ENCODE data around the gene ZSWIM8. TPM values are rescaled to one million over a fixed set of nuclear protein-coding genes. Genes with fewer than 3 reads are reported as not detected.

Gene ZSWIM8
- total and polyA plus RNA-seq, 2 of the 8 experiments (the other 6 are each of a cell fraction or from before 2014, with no cell fraction given), result 44.7 to 99.7 TPM

DNA sequence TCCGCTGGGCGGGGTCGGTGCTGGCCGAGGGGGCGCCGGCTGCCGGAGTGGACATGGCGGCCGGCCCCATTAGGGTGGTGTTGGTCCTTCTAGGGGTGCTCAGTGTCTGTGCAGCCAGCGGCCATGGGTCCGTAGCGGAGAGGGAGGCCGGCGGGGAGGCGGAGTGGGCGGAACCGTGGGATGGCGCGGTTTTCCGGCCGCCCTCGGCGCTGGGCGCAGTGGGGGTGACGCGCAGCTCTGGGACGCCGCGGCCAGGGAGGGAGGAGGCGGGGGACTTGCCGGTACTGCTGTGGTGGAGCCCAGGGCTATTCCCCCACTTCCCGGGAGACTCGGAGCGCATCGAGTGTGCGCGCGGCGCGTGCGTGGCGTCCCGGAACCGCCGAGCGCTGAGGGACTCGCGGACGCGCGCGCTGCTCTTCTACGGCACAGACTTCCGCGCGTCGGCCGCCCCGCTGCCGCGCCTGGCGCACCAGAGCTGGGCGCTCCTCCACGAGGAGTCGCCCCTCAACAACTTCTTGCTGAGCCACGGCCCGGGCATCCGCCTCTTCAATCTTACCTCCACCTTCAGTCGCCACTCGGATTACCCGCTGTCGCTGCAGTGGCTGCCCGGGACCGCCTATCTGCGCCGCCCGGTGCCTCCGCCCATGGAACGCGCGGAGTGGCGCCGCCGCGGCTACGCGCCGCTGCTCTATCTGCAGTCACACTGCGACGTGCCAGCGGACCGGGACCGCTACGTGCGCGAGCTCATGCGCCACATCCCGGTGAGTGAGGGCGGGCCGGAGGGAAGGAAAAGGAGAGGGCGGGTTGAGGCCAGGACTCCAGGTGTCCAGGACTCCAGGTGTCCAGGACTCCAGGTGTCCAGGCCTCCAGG lies 12.9 kb upstream of the ZSWIM8 start:
- H3K18ac ChIP-seq (ENCODE audit: extremely low read depth, low read length), result peak overlapping the region; percentile 81
- H3K4me1 ChIP-seq (replicated peaks in 1 of 4; ENCODE audit: control insufficient read depth in 3 of 4, insufficient read depth in 4 of 4, low read length in 3 of 4), result peaks cover 3 to 13% (median 8%) of the 10 kb centered on the region in 4 experiments; a peak in 5 of 7 replicates
- H2BK5ac ChIP-seq (ENCODE audit: low read depth, low read length), result peak overlapping the region; percentile 94
- no peak overlapping the region for H3K4ac ChIP-seq (replicated peaks; ENCODE audit: insufficient read length, low read depth, low read length)
- no peak overlapping the region for H2BK120ac ChIP-seq (replicated peaks; ENCODE audit: low read depth, low read length)
- peaks cover 2 to 13% of the 10 kb centered on the region in 2 experiments for H4K20me1 ChIP-seq (replicated peaks in 1 of 2; ENCODE audit: control insufficient read depth in 1 of 2, insufficient read depth in 2 of 2, low read length in 2 of 2)
- H2BK12ac ChIP-seq (ENCODE audit: low read depth, low read length), result no peak overlapping the region; the same call in 1 of the 2 replicates
- peaks cover 2% of the 10 kb centered on the region; the same call in 1 of the 2 replicates for H3K79me1 ChIP-seq (ENCODE audit: low read depth, low read length)
- H3K14ac ChIP-seq (ENCODE audit: insufficient read length), result no peak overlapping the region
- peak overlapping the region; percentile 28; the same call in 1 of the 2 replicates for H2AFZ ChIP-seq (ENCODE audit: low read length)
- H2AK5ac ChIP-seq (ENCODE audit: low read depth, low read length), result no peak overlapping the region
- H3K23ac ChIP-seq (ENCODE audit: insufficient read length), result no peak overlapping the region
- peak overlapping the region; percentile 71 to 93 (median 77) for H3K9ac ChIP-seq (replicated peaks in 1 of 4; ENCODE audit: extremely low read depth in 1 of 4, low read depth in 3 of 4, low read length in 3 of 4)
- peak overlapping the region; percentile 83 for H4K91ac ChIP-seq (replicated peaks; ENCODE audit: insufficient read length, low read length)
- H2BK20ac ChIP-seq (ENCODE audit: low read length), result no peak overlapping the region
- no peaks in the 10 kb centered on the region for H3K9me3 ChIP-seq (ENCODE audit: insufficient read depth in 2 of 2, low read depth in 1 of 2, low read length in 1 of 2)
- FAIRE-seq (no peak), DNase-seq (ENCODE audit: low read depth in 1 of 2, low spot score in 2 of 2) (peak in 1 of 2 experiments; percentile 92)
- peak overlapping the region; percentile 93 for H3K56ac ChIP-seq (replicated peaks; ENCODE audit: insufficient read length, low read depth, low read length)
- peak overlapping the region; percentile 84 to 91 (median 87) for H3K4me3 ChIP-seq (ENCODE audit: extremely low read depth in 1 of 4, insufficient read depth in 2 of 4, low read depth in 3 of 4, low read length in 4 of 4)
- peak overlapping the region; percentile 92 for H4K5ac ChIP-seq (ENCODE audit: insufficient read length, low read depth, low read length)
- H3K36me3 ChIP-seq (ENCODE audit: control insufficient read depth in 2 of 4, insufficient read depth in 4 of 4, low read length in 3 of 4), result peaks cover 7 to 41% (median 16%) of the 10 kb centered on the region in 4 experiments
- no peak overlapping the region for H2BK15ac ChIP-seq (ENCODE audit: low read length)
- no peaks in the 10 kb centered on the region; a peak in 1 of 7 replicates for H3K27me3 ChIP-seq (replicated peaks in 1 of 4; ENCODE audit: control insufficient read depth in 3 of 4, extremely low read depth in 1 of 4, insufficient read depth in 3 of 4, low read length in 3 of 4)
- CTCF ChIA-PET (ENCODE audit: partially characterized antibody), result interaction anchor here (1.1 to 4.9 kb wide), 9 partner anchors 10 to 125 kb away, joined by 3 to 17 read pairs (median 5); partner anchors contain the start of genes CHCHD1 and ZSWIM8
- POLR2A ChIA-PET (ENCODE audit: partially characterized antibody), result interaction anchor here (0.7 to 6.2 kb wide), 24 partner anchors 11 to 526 kb away, joined by 3 to 79 read pairs (median 4); partner anchors contain the start of genes CAMK2G, CHCHD1, DNAJC9 and SEC24C
- H3K79me2 ChIP-seq (ENCODE audit: control insufficient read depth in 1 of 2, insufficient read depth in 2 of 2, low read length in 2 of 2), result peaks cover 0 to 15% of the 10 kb centered on the region in 2 experiments; a peak in 2 of 4 replicates
- peak overlapping the region; percentile 97 for H3K4me2 ChIP-seq (ENCODE audit: insufficient read depth in 1 of 2, low read depth in 2 of 2, low read length in 2 of 2)
- peaks cover 10% of the 10 kb centered on the region for H3K23me2 ChIP-seq (ENCODE audit: low read depth, low read length)
- peak overlapping the region; percentile 87 for H4K8ac ChIP-seq (ENCODE audit: extremely low read depth, insufficient read depth, low read length)
- WGBS, 2 experiments (ENCODE audit: extremely low coverage in 1 of 2, insufficient coverage in 1 of 2, insufficient read length in 1 of 2, insufficient replicate concordance in 2 of 2, low coverage in 1 of 2, low lambda C conversion rate in 2 of 2, missing lambda C conversion rate in 1 of 2), result 1% methylated on average over 88 of the region's 101 CpGs; no CpG with 5 or more reads in 1 of the 2 experiments
- H3K27ac ChIP-seq (ENCODE audit: low read depth, low read length), result peak overlapping the region; percentile 65; the same call in 1 of the 2 replicates
- TF ChIP-seq CEBPB (IDR thresholded peaks at IDR 0.05; ENCODE audit: low read depth, low read length), result no peak
- peak; percentile 21; the same call in 1 of the 2 replicates for TF ChIP-seq BACH1 (IDR thresholded peaks at IDR 0.05; ENCODE audit: low read length)
- TF ChIP-seq TEAD4 (IDR thresholded peaks at IDR 0.05; ENCODE audit: low read depth, low read length), result no peak
- no peak; the same call in 1 of the 2 replicates for TF ChIP-seq SP1 (IDR thresholded peaks at IDR 0.05; ENCODE audit: low read depth, low read length)
- no peak for TF ChIP-seq SIX5 (IDR thresholded peaks at IDR 0.05; ENCODE audit: low read depth, low read length)
- TF ChIP-seq RNF2 (IDR thresholded peaks at IDR 0.05; ENCODE audit: borderline replicate concordance, low read depth, low read length, missing control alignments, poor library complexity, severe bottlenecking), result no peak
- TF ChIP-seq SP2 (IDR thresholded peaks at IDR 0.05; ENCODE audit: low read length), result no peak
- peak; percentile 74 for TF ChIP-seq PHF8 (conservative IDR thresholded peaks at IDR 0.05; ENCODE audit: low read depth, low read length)
- TF ChIP-seq, protein P1, sequence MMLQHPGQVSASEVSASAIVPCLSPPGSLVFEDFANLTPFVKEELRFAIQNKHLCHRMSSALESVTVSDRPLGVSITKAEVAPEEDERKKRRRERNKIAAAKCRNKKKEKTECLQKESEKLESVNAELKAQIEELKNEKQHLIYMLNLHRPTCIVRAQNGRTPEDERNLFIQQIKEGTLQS (IDR thresholded peaks at IDR 0.05; ENCODE audit: insufficient read depth, low read depth, low read length), result 0 out of 2 replicates have a peak, but pooled peaks have one; percentile 11
- peak in 1 of 2 experiments; percentile 63; a peak in 1 of 3 replicates for TF ChIP-seq POLR2A (IDR thresholded peaks at IDR 0.05; ENCODE audit: control extremely low read depth in 1 of 2, low read depth in 2 of 2, low read length in 2 of 2)
